HEK293 (cell line): ENCODE results near the gene THYN1.

Source experiments
- CTCF ChIA-PET: fragments of 350-600 bp; formaldehyde crosslinking; extraction: SDS; loops from one replicate; lab custom pipeline; 2021; ENCODE audit warnings: antibody characterized with exemption; lab: Yijun Ruan, JAX
- POLR2A ChIA-PET: fragments of 300-600 bp; formaldehyde crosslinking; extraction: SDS; loops from one replicate; lab custom pipeline; 2020; ENCODE audit warnings: antibody characterized with exemption, inconsistent platforms; lab: Yijun Ruan, JAX
- H3K27ac ChIP-seq: fragments of 200-500 bp; sonication (Bioruptor generic); 2 replicates; pipeline ENCODE4 v1.5.1; 2014; ENCODE audit warnings: low read depth, low read length, control low read depth, inconsistent platforms; ENCODE audit errors: extremely low read depth
- H3K36me3 ChIP-seq, 2 experiments: fragments of 200-500 bp in 1 of 2; sonication (Bioruptor generic) in 1 of 2; 1 replicate in 1 of 2; 2 replicates in 1 of 2; pipeline ENCODE4 v1.5.1; 2014 to 2017; ENCODE audit warnings: inconsistent platforms in 2 of 2, low read length in 2 of 2; ENCODE audit not compliant: control insufficient read depth in 2 of 2, insufficient read depth in 1 of 2
- H3K4me1 ChIP-seq: fragments of 200-500 bp; sonication (Bioruptor generic); 2 replicates; pipeline ENCODE4 v1.5.1; 2014; ENCODE audit warnings: mild to moderate bottlenecking, low read length, inconsistent platforms; ENCODE audit not compliant: control insufficient read depth, insufficient read depth
- H3K4me3 ChIP-seq: 2 replicates; pipeline ENCODE4 v1.5.1; 2011; ENCODE audit warnings: low read depth, mild to moderate bottlenecking, control low read depth, low read length, moderate library complexity
- H3K9me3 ChIP-seq: fragments of 200-500 bp; sonication (Bioruptor generic); 2 replicates; pipeline ENCODE4 v1.5.1; 2014; ENCODE audit warnings: low read depth, low read length, inconsistent platforms; ENCODE audit not compliant: control insufficient read depth, insufficient read depth
- SCRT2 ChIP-seq: fragments of 450-650 bp; formaldehyde crosslinking; IDR thresholded peaks from 2 replicates; pipeline ENCODE4 v1.5.1; 2016; ENCODE audit warnings: missing biosample characterization, missing genetic modification characterization
- ZNF133 ChIP-seq: fragments of 450-650 bp; formaldehyde crosslinking; IDR thresholded peaks from 2 replicates; pipeline ENCODE4 v1.5.1; 2016; ENCODE audit warnings: missing biosample characterization, missing genetic modification characterization
- ZNF274 ChIP-seq, 2 experiments: fragments of 200-500 bp in 1 of 2; fragments of 450-650 bp in 1 of 2; sonication (Bioruptor generic) in 1 of 2; formaldehyde crosslinking in 1 of 2; IDR thresholded peaks; 2 replicates each; pipeline versions ENCODE4 v1.5.1 to v1.6.1; 2014 to 2016; ENCODE audit warnings: borderline replicate concordance in 1 of 2, inconsistent platforms in 1 of 2, low read length in 1 of 2, missing biosample characterization in 1 of 2, missing genetic modification characterization in 1 of 2
- ZNF324 ChIP-seq: fragments of 450-650 bp; formaldehyde crosslinking; IDR thresholded peaks from 2 replicates; pipeline ENCODE4 v1.5.1; 2016; ENCODE audit warnings: missing biosample characterization, missing genetic modification characterization
- ZNF416 ChIP-seq: fragments of 450-650 bp; formaldehyde crosslinking; IDR thresholded peaks from 2 replicates; pipeline ENCODE4 v1.5.1; 2016; ENCODE audit warnings: missing biosample characterization, missing genetic modification characterization
- ZNF529 ChIP-seq: fragments of 450-650 bp; formaldehyde crosslinking; IDR thresholded peaks from 2 replicates; pipeline ENCODE4 v1.5.1; 2017; ENCODE audit warnings: missing genetic modification characterization, missing biosample characterization; ENCODE audit not compliant: insufficient replicate concordance
- ZNF600 ChIP-seq: fragments of 450-650 bp; formaldehyde crosslinking; IDR thresholded peaks from 2 replicates; pipeline ENCODE4 v1.5.1; 2016; ENCODE audit warnings: missing biosample characterization, missing genetic modification characterization
- ZNF701 ChIP-seq: fragments of 450-650 bp; formaldehyde crosslinking; IDR thresholded peaks from 2 replicates; pipeline ENCODE4 v1.5.1; 2016; ENCODE audit warnings: missing biosample characterization, missing genetic modification characterization
- ZSCAN30 ChIP-seq: fragments of 450-650 bp; IDR thresholded peaks from 2 replicates; pipeline ENCODE4 v1.5.1; 2018; ENCODE audit warnings: missing biosample characterization, mild to moderate bottlenecking, missing genetic modification characterization, moderate library complexity
- TF ChIP-seq, protein P1 (sequence below): fragments of 450-650 bp; formaldehyde crosslinking; IDR thresholded peaks from 2 replicates; pipeline ENCODE4 v1.5.1; 2016; ENCODE audit warnings: missing biosample characterization, missing genetic modification characterization
- TF ChIP-seq, protein P2 (sequence below): fragments of 450-650 bp; formaldehyde crosslinking; IDR thresholded peaks from 2 replicates; pipeline ENCODE4 v1.5.1; 2017; ENCODE audit warnings: missing biosample characterization, mild to moderate bottlenecking, missing genetic modification characterization, moderate library complexity
- TF ChIP-seq, protein P3 (sequence below): fragments of 450-650 bp; formaldehyde crosslinking; IDR thresholded peaks from 2 replicates; pipeline ENCODE4 v1.5.1; 2017; ENCODE audit warnings: missing biosample characterization, missing genetic modification characterization

THYN1 gene

DNA sequence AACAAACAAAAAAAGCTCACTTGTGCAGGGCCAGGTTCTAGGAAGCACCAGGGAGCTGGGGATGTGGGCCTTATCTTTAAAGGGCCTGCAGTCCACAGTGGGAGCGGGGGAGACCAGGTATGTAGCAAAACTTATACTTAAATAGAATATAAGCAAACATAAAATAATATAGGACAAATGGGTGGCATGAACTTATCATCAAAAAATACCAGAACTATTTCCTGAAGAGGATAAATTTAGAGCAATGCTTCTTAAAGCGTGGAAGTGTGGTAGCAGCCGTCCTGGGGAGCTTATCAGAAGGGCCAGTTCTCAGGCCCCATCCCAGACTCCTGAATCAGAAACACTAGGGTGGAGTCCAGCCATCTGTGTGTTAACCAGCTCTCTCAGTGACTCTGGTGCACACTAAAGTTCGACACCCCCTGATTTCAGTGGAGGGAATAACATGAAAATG is 19.4 kb downstream of the THYN1 start:
- Histone ChIP-seq H3K4me1 (no peaks in the 10 kb centered on the region), H3K27ac (no peak overlapping the region), H3K36me3 (peaks cover 0 to 37% of the 10 kb centered on the region in 2 experiments; a peak in 1 of 3 replicates), H3K4me3 (no peak overlapping the region), H3K9me3 (no peaks in the 10 kb centered on the region)
- POLR2A ChIA-PET, result interaction anchor here (3.2 kb wide), 1 partner anchor 9 kb away, joined by 15 read pairs; the partner anchor contains the start of genes NCAPD3 and VPS26B
- TF ChIP-seq, protein P1, sequence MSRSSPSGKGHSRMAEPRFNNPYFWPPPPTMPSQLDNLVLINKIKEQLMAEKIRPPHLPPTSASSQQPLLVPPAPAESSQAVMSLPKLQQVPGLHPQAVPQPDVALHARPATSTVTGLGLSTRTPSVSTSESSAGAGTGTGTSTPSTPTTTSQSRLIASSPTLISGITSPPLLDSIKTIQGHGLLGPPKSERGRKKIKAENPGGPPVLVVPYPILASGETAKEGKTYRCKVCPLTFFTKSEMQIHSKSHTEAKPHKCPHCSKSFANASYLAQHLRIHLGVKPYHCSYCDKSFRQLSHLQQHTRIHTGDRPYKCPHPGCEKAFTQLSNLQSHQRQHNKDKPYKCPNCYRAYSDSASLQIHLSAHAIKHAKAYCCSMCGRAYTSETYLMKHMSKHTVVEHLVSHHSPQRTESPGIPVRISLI, result no peak
- TF ChIP-seq ZNF529 (tag by site-specific recombination) (no peak), ZSCAN30 (tag by site-specific recombination) (no peak), ZNF600 (tag by site-specific recombination) (no peak), ZNF416 (tag by site-specific recombination) (no peak)
- TF ChIP-seq, protein P2, sequence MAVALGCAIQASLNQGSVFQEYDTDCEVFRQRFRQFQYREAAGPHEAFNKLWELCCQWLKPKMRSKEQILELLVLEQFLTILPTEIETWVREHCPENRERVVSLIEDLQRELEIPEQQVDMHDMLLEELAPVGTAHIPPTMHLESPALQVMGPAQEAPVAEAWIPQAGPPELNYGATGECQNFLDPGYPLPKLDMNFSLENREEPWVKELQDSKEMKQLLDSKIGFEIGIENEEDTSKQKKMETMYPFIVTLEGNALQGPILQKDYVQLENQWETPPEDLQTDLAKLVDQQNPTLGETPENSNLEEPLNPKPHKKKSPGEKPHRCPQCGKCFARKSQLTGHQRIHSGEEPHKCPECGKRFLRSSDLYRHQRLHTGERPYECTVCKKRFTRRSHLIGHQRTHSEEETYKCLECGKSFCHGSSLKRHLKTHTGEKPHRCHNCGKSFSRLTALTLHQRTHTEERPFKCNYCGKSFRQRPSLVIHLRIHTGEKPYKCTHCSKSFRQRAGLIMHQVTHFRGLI (tag by site-specific recombination), result no peak
- CTCF ChIA-PET, result interaction anchor here (0.9 to 1.5 kb wide), 3 partner anchors 9 to 307 kb away, joined by 3 read pairs; no protein-coding TSS in a partner anchor

DNA sequence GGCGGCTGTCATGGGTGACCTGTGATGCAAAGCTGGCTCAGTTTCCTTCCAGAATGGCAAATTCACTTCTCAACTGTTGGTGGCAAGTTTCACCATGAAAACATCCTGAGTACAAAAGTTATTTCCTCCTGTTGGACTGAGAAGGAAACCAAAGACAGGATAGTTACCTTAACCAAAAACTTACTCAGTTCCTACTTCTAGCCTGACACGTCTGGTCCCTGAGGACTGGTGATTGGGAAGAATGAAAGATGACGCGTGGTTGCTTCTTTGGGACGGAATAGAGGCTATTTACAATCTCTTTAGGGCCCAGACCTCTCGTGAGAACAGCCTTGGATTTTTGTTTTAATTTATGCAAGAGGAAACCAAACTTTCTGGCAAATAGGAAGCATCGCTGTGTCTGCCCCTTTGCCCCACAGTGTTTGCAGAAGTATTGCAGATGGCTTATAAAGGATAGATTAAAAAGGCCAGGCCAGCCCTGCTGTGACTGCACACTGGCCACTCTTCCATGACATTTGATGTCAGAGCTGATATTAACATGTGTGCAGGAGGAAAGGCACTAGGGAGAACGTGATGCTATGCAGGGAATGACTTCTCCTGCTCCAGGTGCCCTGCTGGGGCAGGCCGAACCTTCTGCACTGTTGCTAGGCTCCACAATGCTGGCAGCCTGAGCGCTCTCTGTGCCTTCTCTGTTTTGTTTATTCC is 21.0 kb downstream of the THYN1 start:
- ChIA-PET POLR2A (interaction anchor here (0.7 kb wide), 1 partner anchor 65 kb away, joined by 3 read pairs; no protein-coding TSS in a partner anchor), CTCF (no interaction called here)
- Histone ChIP-seq H3K27ac (no peak overlapping the region), H3K36me3 (peaks cover 0 to 36% of the 10 kb centered on the region in 2 experiments; a peak in 1 of 3 replicates), H3K4me3 (no peak overlapping the region), H3K9me3 (no peaks in the 10 kb centered on the region), H3K4me1 (no peaks in the 10 kb centered on the region)
- TF ChIP-seq ZNF701 (no peak), ZNF274 (IDR thresholded peaks at IDR 0.05; ENCODE audit: low read length) (no peak), ZNF274 (tag by site-specific recombination; IDR thresholded peaks at IDR 0.05; ENCODE audit: borderline replicate concordance) (no peak), ZNF133 (tag by site-specific recombination) (no peak)
- TF ChIP-seq, protein P3, sequence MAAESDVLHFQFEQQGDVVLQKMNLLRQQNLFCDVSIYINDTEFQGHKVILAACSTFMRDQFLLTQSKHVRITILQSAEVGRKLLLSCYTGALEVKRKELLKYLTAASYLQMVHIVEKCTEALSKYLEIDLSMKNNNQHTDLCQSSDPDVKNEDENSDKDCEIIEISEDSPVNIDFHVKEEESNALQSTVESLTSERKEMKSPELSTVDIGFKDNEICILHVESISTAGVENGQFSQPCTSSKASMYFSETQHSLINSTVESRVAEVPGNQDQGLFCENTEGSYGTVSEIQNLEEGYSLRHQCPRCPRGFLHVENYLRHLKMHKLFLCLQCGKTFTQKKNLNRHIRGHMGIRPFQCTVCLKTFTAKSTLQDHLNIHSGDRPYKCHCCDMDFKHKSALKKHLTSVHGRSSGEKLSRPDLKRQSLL (tag by site-specific recombination), result no peak

DNA sequence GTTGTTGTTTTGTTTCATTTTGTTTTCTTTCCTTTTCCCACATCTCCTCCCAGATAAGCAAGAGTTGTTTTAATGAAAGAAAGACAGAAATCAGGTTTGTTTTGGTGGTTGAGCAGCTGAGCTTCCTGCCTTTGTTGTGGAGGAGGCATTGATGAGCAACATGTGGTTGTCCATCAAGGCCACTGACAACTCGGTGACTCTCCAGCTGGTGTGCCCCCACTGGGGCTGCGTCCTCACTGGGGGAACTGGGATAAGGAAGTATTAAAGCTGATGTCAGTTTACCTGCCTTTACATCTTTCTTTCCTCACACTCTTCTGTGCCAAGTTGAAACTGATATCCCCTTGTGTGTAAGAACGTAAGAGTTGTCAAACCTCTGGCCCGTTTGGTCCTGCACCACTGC is 22.8 kb downstream of the THYN1 start:
- Histone ChIP-seq H3K4me1 (peaks cover 7% of the 10 kb centered on the region; the same call in 1 of the 2 replicates), H3K36me3 (peaks cover 0 to 28% of the 10 kb centered on the region in 2 experiments; a peak in 1 of 3 replicates), H3K9me3 (no peaks in the 10 kb centered on the region), H3K27ac (no peak overlapping the region), H3K4me3 (no peak overlapping the region)
- POLR2A ChIA-PET, result no interaction called here
- CTCF ChIA-PET, result no interaction called here
- TF ChIP-seq ZNF324 (tag by site-specific recombination) (no peak), SCRT2 (tag by site-specific recombination) (peak; percentile 69)
- TF ChIP-seq, protein P1, result no peak
